Measurements from ENCODE around the gene CYTL1. TPM values are rescaled to one million over a fixed set of nuclear protein-coding genes. Genes with fewer than 3 reads are reported as not detected.
"Not testable (repeated sequence)": the region's sequence is repeated elsewhere in the genome, so short reads cannot be mapped to it uniquely, and the experiment has no call there.

The CYTL1 gene
- total and polyA plus RNA-seq, 2 donors, result 1.4 to 2.9 TPM

DNA sequence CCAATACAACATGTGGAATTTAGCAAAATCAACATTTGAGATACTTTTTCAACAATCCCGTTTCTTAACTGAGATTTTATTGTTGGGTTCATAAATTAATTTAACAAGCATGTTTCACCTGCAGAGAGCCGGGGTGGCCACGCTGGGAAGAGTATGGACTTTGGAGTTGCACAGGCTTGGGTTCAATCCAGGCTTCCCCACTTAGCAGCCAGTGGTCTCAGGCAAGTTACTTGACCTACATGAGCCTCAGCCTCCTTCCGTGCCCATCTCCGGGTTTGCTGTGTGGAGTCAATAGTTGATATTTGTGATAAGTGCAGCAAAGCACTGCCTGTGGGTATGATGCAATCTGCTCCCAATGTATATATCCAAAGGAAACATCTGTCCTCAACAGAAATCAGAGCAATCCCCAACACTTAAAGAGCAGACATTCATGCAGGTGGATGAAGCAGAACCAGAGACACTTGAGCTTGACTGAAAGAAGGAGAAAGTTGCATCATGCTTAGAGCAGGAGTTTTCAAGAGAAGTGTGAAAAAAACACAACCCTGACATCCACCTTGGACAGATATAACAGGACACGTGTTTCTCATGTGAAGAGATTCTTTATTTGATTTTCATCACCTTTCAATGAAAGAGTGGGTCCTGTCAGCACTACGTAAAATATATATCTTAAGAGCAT lies 5.1 kb downstream of the CYTL1 start:
- Histone ChIP-seq H3K36me3 (ENCODE audit: control insufficient read depth in 2 of 2, insufficient read depth in 2 of 2, low read length in 1 of 2) (no peaks in the 10 kb centered on the region), H3K27me3 (ENCODE audit: control insufficient read depth in 2 of 2, insufficient read depth in 1 of 2, low read length in 1 of 2) (no peaks in the 10 kb centered on the region), H3K4me3 (ENCODE audit: low read length in 2 of 2) (no peak overlapping the region), H3K27ac (ENCODE audit: low read depth in 1 of 2, low read length in 1 of 2) (no peak overlapping the region), H3K9me3 (ENCODE audit: control insufficient read depth in 2 of 2, insufficient read depth in 1 of 2, low read length in 1 of 2) (no peaks in the 10 kb centered on the region), H3K4me1 (ENCODE audit: control insufficient read depth in 2 of 2, insufficient read depth in 2 of 2, low read length in 2 of 2) (peaks cover 2 to 7% of the 10 kb centered on the region in 2 donors)
- no peak for DNase-seq (ENCODE audit: low read depth in 6 of 9, low spot score in 9 of 9)
- WGBS, result 90% methylated on average over 7 of the region's 7 CpGs

DNA sequence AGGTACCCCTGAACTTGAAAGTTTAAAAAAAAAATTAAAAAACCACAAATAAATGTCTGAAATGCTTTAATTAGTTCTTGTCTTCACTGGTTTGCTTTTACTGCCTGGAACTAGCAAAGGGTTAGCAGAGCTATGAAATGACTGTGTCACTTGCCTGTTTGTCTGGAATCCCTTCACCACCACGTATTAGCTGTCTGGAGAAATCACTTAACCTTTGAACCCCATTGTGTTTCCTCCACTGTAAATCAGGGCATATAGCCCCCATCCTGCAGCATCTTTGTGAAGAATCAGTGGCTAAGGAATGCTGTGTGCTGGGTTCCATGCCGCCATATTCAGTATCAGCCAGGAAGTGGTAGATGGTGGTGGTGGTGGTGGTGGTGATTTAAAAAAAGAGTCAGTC lies 6.3 kb downstream of the CYTL1 start:
- WGBS, result 95% methylated on average over 2 of the region's 2 CpGs
- no peak for DNase-seq (ENCODE audit: low read depth in 6 of 9, low spot score in 9 of 9)
- Histone ChIP-seq H3K4me1 (ENCODE audit: control insufficient read depth in 2 of 2, insufficient read depth in 2 of 2, low read length in 2 of 2) (no peaks in the 10 kb centered on the region), H3K27me3 (ENCODE audit: control insufficient read depth in 2 of 2, insufficient read depth in 1 of 2, low read length in 1 of 2) (no peaks in the 10 kb centered on the region), H3K9me3 (ENCODE audit: control insufficient read depth in 2 of 2, insufficient read depth in 1 of 2, low read length in 1 of 2) (no peaks in the 10 kb centered on the region), H3K36me3 (ENCODE audit: control insufficient read depth in 2 of 2, insufficient read depth in 2 of 2, low read length in 1 of 2) (no peaks in the 10 kb centered on the region), H3K27ac (ENCODE audit: low read depth in 1 of 2, low read length in 1 of 2) (no peak overlapping the region), H3K4me3 (ENCODE audit: low read length in 2 of 2) (no peak overlapping the region)

DNA sequence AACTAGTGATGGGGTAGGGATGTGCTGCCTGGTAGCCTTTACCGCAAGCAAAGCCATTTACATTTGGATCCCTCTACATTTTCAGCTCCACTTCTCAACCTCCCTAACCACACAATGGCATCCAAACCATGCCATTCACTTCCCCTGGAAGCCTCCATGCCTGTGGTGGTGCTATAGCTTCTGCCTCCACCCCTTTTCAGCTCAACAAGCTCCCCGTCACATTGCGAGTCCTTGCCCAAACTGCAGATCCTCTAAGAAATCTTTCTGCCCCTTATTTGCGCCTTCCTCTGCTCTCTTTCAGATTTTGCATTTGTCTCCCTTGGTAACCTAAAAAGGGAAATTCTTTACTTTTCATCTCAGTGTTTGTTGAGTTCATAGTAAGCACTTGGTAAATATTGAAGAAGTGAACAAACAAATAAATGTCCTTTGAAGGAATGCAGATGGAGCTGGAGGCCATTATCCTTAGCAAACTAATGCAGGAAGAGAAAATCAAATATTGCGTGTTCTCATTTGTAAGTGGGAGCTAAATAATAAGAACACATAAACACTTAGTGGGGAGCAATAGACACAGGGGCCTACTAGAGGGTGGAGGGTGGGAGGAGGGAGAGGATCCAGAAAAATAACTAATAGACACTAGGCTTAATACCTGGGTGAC lies 6.9 kb downstream of the CYTL1 start:
- WGBS, result 98% methylated on average over 5 of the region's 5 CpGs
- Histone ChIP-seq H3K27ac (ENCODE audit: low read depth in 1 of 2, low read length in 1 of 2) (no peak overlapping the region), H3K36me3 (ENCODE audit: control insufficient read depth in 2 of 2, insufficient read depth in 2 of 2, low read length in 1 of 2) (no peaks in the 10 kb centered on the region), H3K27me3 (ENCODE audit: control insufficient read depth in 2 of 2, insufficient read depth in 1 of 2, low read length in 1 of 2) (no peaks in the 10 kb centered on the region), H3K9me3 (ENCODE audit: control insufficient read depth in 2 of 2, insufficient read depth in 1 of 2, low read length in 1 of 2) (no peaks in the 10 kb centered on the region), H3K4me1 (ENCODE audit: control insufficient read depth in 2 of 2, insufficient read depth in 2 of 2, low read length in 2 of 2) (no peaks in the 10 kb centered on the region), H3K4me3 (ENCODE audit: low read length in 2 of 2) (no peak overlapping the region)
- no peak for DNase-seq (ENCODE audit: low read depth in 6 of 9, low spot score in 9 of 9)

DNA sequence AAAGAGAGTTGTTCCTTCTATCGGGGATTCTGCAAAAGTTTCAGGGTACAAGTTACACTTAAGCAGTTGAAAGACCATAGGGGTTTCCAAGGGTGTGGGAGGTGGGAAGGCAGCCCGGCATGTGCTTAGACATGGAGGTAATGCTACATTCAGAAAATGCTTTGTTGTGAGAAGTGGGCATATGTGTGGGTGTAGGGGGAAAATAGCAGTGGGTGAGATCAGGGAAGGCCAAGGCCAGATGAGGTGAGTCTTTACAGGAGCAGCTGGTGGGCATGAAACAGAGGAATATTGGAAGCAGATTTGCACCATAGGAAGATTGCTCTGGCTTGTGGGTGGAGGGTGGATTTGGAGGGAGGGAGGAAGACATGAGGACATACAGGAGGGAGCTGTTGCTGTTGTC lies 8.3 kb downstream of the CYTL1 start:
- WGBS, result 100% methylated on average over 2 of the region's 2 CpGs
- H3K27me3 ChIP-seq (ENCODE audit: control insufficient read depth in 2 of 2, insufficient read depth in 1 of 2, low read length in 1 of 2), result no peaks in the 10 kb centered on the region

DNA sequence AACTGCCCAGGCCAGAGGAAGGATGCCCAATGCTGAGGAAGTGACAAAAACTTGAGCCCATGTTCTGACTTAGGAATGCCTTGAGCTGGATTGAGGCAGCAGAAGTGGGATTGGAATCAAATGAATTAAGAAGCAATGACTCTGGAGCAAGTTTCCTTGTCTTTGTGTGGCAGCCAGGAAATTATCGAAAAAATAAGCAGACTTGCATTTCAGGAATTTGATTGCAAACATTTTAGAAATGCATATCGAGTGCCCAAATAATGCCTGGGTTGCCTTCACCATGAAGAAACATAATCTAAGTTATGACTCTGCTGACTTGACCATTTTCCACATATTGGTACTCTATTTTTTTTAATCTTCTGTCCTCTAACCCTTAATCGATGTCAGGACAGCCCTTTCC lies 9.5 kb downstream of the CYTL1 start:
- Histone ChIP-seq H3K27me3 (ENCODE audit: control insufficient read depth in 2 of 2, insufficient read depth in 1 of 2, low read length in 1 of 2) (no peaks in the 10 kb centered on the region), H3K4me1 (ENCODE audit: control insufficient read depth in 2 of 2, insufficient read depth in 2 of 2, low read length in 2 of 2) (no peaks in the 10 kb centered on the region), H3K27ac (ENCODE audit: low read depth in 1 of 2, low read length in 1 of 2) (no peak overlapping the region), H3K9me3 (ENCODE audit: control insufficient read depth in 2 of 2, insufficient read depth in 1 of 2, low read length in 1 of 2) (no peaks in the 10 kb centered on the region), H3K4me3 (ENCODE audit: low read length in 2 of 2) (no peak overlapping the region), H3K36me3 (ENCODE audit: control insufficient read depth in 2 of 2, insufficient read depth in 2 of 2, low read length in 1 of 2) (no peaks in the 10 kb centered on the region)
- DNase-seq (ENCODE audit: low read depth in 6 of 9, low spot score in 9 of 9), result no peak
- WGBS, result 95% methylated on average over 3 of the region's 3 CpGs

More for the DNA sequence above, 8.3 kb downstream of the CYTL1 start:
- no peak for DNase-seq (ENCODE audit: low read depth in 6 of 9, low spot score in 9 of 9)
- H3K9me3 ChIP-seq (ENCODE audit: control insufficient read depth in 2 of 2, insufficient read depth in 1 of 2, low read length in 1 of 2), result no peaks in the 10 kb centered on the region
- H3K4me3 ChIP-seq (ENCODE audit: low read length in 2 of 2), result no peak overlapping the region
- no peaks in the 10 kb centered on the region for H3K4me1 ChIP-seq (ENCODE audit: control insufficient read depth in 2 of 2, insufficient read depth in 2 of 2, low read length in 2 of 2)
- H3K36me3 ChIP-seq (ENCODE audit: control insufficient read depth in 2 of 2, insufficient read depth in 2 of 2, low read length in 1 of 2), result no peaks in the 10 kb centered on the region
- H3K27ac ChIP-seq (ENCODE audit: low read depth in 1 of 2, low read length in 1 of 2), result no peak overlapping the region

DNA sequence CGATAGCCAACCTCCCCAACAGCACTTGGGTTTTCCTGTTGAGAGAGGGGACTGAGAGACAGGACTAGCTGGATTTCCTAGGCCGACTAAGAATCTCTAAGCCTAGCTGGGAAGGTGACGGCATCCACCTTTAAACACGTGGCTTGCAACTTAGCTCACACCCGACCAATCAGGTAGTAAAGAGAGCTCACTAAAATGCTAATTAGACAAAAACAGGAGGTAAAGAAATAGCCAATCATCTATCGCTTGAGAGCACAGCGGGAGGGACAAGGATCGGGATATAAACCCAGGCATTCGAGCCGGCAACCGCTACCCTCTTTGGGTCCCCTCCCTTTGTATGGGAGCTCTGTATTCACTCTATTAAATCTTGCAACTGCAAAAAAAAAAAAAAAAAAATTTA lies 12.3 kb downstream of the CYTL1 start:
- not testable (repeated sequence) for H3K4me1 ChIP-seq (ENCODE audit: control insufficient read depth in 2 of 2, insufficient read depth in 2 of 2, low read length in 2 of 2); H3K36me3 ChIP-seq (ENCODE audit: control insufficient read depth in 2 of 2, insufficient read depth in 2 of 2, low read length in 1 of 2); H3K27ac ChIP-seq (ENCODE audit: low read depth in 1 of 2, low read length in 1 of 2); DNase-seq (ENCODE audit: low read depth in 6 of 9, low spot score in 9 of 9); H3K27me3 ChIP-seq (ENCODE audit: control insufficient read depth in 2 of 2, insufficient read depth in 1 of 2, low read length in 1 of 2); H3K4me3 ChIP-seq (ENCODE audit: low read length in 2 of 2); H3K9me3 ChIP-seq (ENCODE audit: control insufficient read depth in 2 of 2, insufficient read depth in 1 of 2, low read length in 1 of 2)
- WGBS, result 89% methylated on average over 11 of the region's 11 CpGs

DNA sequence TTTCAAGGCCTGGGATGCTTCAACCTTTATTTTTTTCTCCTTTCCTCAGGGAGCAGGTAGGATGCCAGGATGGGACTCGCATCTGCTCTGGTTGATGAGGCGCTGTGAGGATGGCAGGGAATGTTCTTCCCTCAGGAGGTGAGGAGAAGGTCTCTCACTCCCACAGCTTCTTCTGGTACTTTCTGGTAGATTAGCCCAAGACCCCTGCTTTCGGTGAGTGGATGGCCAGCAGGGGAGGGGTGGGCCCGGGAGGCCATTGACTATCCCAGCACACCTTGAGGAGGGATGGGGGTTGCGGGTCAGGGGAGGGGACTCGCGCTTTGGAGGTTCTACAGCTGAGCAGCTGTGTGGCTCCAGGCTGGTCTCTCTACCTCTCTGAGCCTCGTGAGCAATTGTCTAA lies 14.8 kb downstream of the CYTL1 start:
- Histone ChIP-seq H3K9me3 (ENCODE audit: control insufficient read depth in 2 of 2, insufficient read depth in 1 of 2, low read length in 1 of 2) (no peaks in the 10 kb centered on the region), H3K36me3 (ENCODE audit: control insufficient read depth in 2 of 2, insufficient read depth in 2 of 2, low read length in 1 of 2) (no peaks in the 10 kb centered on the region), H3K27ac (ENCODE audit: low read depth in 1 of 2, low read length in 1 of 2) (no peak overlapping the region), H3K4me1 (ENCODE audit: control insufficient read depth in 2 of 2, insufficient read depth in 2 of 2, low read length in 2 of 2) (peaks cover 0 to 3% of the 10 kb centered on the region in 2 donors), H3K4me3 (ENCODE audit: low read length in 2 of 2) (no peak overlapping the region), H3K27me3 (ENCODE audit: control insufficient read depth in 2 of 2, insufficient read depth in 1 of 2, low read length in 1 of 2) (no peaks in the 10 kb centered on the region)
- no peak for DNase-seq (ENCODE audit: low read depth in 6 of 9, low spot score in 9 of 9)
- 96% methylated on average over 8 of the region's 8 CpGs for WGBS

DNA sequence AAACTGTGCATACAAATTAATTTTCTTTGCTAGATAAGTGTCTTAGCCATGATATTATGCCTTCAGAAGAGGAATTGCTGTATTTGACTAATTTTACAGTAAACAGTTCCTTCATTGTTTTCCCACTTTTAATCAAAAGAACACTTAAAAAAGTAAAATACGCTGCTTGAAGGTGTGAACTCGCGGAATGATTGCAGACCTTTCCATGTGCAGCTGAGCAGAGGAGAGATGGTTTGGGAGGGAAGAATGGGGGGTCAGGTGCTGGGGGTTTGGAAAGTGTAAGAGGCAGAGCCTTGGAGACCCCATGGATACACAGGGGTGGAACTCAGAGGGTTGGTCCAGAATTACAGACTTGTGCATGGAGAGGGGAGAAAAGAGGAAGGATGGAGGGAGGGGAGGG lies 15.3 kb downstream of the CYTL1 start:
- Histone ChIP-seq H3K4me1 (ENCODE audit: control insufficient read depth in 2 of 2, insufficient read depth in 2 of 2, low read length in 2 of 2) (peaks cover 0 to 3% of the 10 kb centered on the region in 2 donors), H3K27me3 (ENCODE audit: control insufficient read depth in 2 of 2, insufficient read depth in 1 of 2, low read length in 1 of 2) (no peaks in the 10 kb centered on the region), H3K36me3 (ENCODE audit: control insufficient read depth in 2 of 2, insufficient read depth in 2 of 2, low read length in 1 of 2) (no peaks in the 10 kb centered on the region), H3K4me3 (ENCODE audit: low read length in 2 of 2) (no peak overlapping the region), H3K9me3 (ENCODE audit: control insufficient read depth in 2 of 2, insufficient read depth in 1 of 2, low read length in 1 of 2) (no peaks in the 10 kb centered on the region), H3K27ac (ENCODE audit: low read depth in 1 of 2, low read length in 1 of 2) (no peak overlapping the region)
- WGBS, result 78% methylated on average over 3 of the region's 3 CpGs
- DNase-seq (ENCODE audit: low read depth in 6 of 9, low spot score in 9 of 9), result no peak

DNA sequence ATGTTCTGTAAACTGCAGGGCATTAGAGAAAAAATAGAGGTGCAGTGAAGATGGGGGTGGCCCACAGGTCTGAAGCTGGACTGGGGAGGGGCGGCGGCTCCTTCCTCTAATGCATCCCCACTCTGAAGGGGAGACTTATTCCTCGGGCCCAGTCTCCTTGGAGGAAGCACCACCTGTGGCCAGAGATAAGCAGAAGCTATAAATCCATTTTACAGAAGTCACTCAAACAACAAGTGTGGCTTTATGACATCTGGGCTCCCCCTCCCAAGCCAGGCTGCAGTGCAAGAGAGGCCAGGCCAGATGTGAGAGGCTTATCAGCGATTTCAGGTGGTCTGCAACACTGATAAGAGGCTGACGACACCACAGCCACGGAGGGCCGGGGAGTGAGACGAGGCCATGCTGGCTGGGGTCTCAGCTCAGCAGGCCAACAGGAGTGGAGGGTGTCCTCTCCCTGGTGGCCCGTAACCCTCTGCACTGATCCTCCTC lies 15.8 kb downstream of the CYTL1 start:
- DNase-seq (ENCODE audit: low read depth in 6 of 9, low spot score in 9 of 9), result no peak
- Histone ChIP-seq H3K36me3 (ENCODE audit: control insufficient read depth in 2 of 2, insufficient read depth in 2 of 2, low read length in 1 of 2) (no peaks in the 10 kb centered on the region), H3K4me1 (ENCODE audit: control insufficient read depth in 2 of 2, insufficient read depth in 2 of 2, low read length in 2 of 2) (peaks cover 0 to 3% of the 10 kb centered on the region in 2 donors), H3K27ac (ENCODE audit: low read depth in 1 of 2, low read length in 1 of 2) (no peak overlapping the region), H3K27me3 (ENCODE audit: control insufficient read depth in 2 of 2, insufficient read depth in 1 of 2, low read length in 1 of 2) (no peaks in the 10 kb centered on the region), H3K4me3 (ENCODE audit: low read length in 2 of 2) (no peak overlapping the region), H3K9me3 (ENCODE audit: control insufficient read depth in 2 of 2, insufficient read depth in 1 of 2, low read length in 1 of 2) (no peaks in the 10 kb centered on the region)
- 44% methylated on average over 9 of the region's 9 CpGs for WGBS

All from thymus (tissue), 11 donors.